ENCODE measurements around the gene OLFML3.
"Not testable (repeated sequence)": the region's sequence is repeated elsewhere in the genome, so short reads cannot be mapped to it uniquely, and the experiment has no call there.

OLFML3 gene

GRCh38 chr1:113948151-113948550, 31.1 kb upstream of the OLFML3 start:
- DNase-seq (ENCODE audit: low read depth in 2 of 2): not testable (repeated sequence)

- DNase-seq (ENCODE audit: low read depth in 2 of 2): no peak
These were observed 30.3 kb upstream of the OLFML3 start for GRCh38 chr1:113949007-113949406.

- no peak for DNase-seq (ENCODE audit: low read depth in 2 of 2)
These were observed 28.4 kb upstream of the OLFML3 start for GRCh38 chr1:113950908-113951307.

DNA sequence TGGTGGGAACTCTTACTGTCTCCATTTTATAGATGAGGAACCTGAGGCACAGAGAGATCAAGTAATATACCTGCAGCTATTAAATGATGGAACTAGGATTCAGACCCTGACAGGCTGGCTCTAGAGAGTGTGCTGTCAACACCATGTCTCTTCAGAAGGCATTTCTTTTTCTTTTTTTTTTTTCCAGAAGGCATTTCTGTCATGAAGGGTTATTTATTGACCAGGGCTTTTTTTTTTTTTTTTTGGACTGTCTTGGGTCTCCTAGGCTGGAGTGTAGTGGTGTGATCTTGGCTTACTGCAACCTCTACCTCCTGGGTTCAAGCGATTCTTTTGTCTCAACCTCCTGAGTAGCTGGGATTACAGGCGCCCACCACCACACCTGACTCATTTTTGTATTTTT, 27.6 kb upstream of the OLFML3 start:
- DNase-seq (ENCODE audit: low read depth in 2 of 2): no peak

- DNase-seq (ENCODE audit: low read depth in 2 of 2): no peak
These were observed 21.3 kb upstream of the OLFML3 start for GRCh38 chr1:113957984-113958383.

DNA sequence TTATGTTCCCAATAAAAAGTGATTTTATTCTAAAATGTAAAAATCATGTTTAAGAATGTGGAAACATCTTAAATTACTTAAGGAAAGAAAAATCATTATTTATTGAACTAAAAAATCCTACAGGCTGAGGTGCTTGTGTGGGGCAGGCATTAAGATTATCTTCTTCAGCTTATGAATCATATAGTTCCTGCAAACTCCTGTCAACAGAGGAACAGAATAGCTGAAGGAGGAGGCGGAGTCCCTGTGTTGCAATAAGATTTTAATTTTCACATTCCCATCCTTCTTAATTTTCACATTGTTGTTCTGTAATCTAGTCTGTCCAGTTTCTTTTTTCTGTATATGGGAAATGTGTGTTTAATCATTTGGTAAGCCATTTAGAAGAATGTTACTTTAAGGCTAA, 20.6 kb upstream of the OLFML3 start:
- DNase-seq (ENCODE audit: low read depth in 2 of 2): no peak

DNA sequence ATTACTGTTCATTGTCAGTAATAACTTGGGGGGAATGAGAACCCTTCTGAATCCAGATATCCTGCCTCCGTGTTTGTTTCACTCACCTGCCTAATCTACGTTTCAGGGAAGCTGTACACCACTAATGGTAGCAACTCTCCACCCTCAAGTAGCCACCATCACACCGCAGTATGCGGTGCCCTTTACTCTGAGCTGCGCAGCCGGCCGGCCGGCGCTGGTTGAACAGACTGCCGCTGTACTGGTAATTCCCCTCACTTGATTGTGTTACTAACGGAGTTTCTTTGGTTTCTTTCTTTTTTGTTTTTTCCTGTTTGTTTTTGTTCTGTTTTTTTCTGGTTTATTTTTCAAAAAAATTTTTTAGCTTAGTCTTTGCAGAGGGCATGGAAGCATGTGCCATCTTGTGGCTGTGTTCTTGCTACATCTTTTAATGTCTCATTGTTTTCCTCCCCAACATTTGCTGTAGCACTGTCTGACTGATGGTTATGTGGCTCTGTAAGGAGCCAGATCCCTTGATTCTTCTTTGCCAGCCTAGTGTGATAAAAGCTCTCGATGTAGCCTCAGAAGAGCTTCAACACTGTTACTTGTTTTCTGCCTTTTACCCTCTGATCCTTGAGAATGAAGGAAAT, 15.9 kb upstream of the OLFML3 start:
- DNase-seq (ENCODE audit: low read depth in 2 of 2): no peak

DNA sequence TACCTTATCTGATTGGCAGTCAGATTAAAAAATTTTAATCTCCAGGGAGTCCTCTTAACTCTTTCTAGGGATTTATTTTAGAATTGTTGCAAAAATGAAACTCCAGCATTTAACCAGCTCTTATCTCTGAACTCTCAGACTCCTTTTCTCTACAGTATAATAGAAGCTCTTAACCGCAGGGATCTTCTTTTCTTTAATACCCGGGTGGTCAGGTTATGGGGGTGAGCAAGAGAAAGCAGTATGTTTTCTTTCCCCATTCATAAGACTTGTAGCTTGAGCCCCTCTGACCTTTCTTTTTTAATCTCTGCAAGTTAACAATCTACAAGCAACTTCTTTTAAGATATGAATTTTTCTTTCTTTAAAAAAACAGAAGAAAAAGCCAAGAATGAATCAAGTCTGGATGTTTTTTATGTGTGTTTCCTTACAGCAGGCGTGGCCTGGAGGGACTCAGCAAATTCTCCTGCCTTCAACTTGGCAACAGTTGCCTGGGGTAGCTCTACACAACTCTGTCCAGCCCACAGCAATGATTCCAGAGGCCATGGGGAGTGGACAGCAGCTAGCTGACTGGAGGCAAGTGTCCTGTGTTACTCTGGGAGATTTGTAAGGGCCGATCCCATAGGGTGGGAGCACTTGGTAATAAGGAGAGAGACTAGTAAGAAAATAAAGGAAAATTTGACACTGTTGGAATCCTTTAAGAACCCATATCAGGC, 13.4 kb upstream of the OLFML3 start:
- DNase-seq (ENCODE audit: low read depth in 2 of 2): no peak

GRCh38 chr1:113972954-113973353, 6.3 kb upstream of the OLFML3 start:
- DNase-seq (ENCODE audit: low read depth in 2 of 2): no peak

- DNase-seq (ENCODE audit: low read depth in 2 of 2): no peak
These were observed 3.9 kb upstream of the OLFML3 start for GRCh38 chr1:113975211-113975895.

DNA sequence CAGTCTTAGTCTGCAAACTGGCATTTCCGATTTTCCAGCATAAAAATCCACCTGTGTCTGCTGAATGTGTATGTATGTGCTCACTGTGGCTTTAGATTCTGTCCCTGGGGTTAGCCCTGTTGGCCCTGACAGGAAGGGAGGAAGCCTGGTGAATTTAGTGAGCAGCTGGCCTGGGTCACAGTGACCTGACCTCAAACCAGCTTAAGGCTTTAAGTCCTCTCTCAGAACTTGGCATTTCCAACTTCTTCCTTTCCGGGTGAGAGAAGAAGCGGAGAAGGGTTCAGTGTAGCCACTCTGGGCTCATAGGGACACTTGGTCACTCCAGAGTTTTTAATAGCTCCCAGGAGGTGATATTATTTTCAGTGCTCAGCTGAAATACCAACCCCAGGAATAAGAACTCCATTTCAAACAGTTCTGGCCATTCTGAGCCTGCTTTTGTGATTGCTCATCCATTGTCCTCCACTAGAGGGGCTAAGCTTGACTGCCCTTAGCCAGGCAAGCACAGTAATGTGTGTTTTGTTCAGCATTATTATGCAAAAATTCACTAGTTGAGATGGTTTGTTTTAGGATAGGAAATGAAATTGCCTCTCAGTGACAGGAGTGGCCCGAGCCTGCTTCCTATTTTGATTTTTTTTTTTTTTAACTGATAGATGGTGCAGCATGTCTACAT, 2.5 kb upstream of the OLFML3 start:
- DNase-seq (ENCODE audit: low read depth in 2 of 2): no peak

GRCh38 chr1:113977906-113978305, 1.4 kb upstream of the OLFML3 start:
- no peak for DNase-seq (ENCODE audit: low read depth in 2 of 2)

DNA sequence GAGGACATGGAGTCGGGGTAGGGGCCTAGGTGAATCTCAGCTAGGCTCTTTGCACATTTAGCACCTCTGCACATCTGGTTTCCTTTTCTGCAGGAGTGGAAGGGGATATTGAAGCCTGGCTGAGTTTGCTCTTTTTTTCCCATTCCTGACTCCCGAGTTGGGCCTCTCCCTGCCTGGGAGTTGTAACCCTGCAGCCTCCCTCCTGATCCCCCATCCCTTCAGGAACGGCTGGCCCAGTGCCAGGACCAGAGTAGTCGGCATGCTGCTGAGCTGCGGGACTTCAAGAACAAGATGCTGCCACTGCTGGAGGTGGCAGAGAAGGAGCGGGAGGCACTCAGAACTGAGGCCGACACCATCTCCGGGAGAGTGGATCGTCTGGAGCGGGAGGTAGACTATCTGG, 836 bp downstream of the OLFML3 start:
- no peak for DNase-seq (ENCODE audit: low read depth in 2 of 2)

DNA sequence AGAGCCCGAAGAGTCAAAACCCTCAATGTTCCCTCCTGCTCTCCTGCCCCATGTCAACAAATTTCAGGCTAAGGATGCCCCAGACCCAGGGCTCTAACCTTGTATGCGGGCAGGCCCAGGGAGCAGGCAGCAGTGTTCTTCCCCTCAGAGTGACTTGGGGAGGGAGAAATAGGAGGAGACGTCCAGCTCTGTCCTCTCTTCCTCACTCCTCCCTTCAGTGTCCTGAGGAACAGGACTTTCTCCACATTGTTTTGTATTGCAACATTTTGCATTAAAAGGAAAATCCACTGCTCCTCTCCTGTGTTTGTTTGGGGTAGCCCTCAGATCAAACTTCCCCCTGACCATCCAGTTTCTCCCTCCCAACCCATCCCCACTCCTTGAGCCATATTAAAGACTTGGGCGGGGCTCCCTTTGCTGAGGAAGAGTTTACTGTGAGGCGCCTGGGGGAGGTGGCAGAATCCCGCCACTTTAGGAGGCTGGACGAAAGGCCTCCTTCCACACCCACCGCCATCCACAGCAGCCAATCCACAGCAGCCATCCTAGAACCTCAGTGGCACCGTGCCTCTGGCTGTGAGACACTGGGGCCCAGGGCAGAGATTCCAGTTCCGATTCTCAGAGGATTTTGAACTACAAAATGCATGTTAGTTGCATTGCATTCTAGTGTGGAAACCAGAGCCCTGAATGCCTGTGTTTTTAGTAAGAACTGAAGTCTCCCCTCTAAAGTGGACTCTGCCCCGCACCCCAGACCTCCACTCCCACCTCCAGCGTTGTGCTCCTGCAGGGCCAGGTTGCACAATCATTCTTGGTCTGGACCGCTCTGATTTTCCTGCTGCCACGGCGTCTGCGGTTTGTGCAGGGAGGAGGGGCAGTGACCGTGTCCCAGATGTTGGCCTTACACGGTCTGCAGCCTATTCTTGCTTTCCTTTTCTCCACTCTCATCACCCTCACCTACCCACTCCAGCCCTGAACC, 3.0 kb downstream of the OLFML3 start:
- no peak for DNase-seq (ENCODE audit: low read depth in 2 of 2)

DNA sequence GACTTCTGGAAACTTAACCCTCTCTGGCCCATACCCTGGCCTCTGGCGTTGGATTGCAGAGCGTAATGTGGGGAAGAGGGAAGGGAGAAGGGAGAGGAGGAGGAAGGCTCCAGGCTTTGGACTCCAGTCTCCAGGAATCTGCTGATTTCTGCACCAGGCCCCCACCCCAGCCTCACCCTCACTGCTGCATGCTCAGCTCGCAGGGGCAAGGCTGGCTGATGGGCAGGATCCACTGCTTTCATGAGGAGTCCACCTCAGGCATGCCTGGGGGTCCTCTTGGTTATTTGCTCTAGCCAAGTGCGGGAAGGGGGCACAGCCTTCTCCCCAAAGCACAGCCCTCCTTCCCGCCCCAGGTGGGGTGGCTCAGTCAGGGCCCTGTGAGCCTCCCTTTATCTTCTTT, 3.7 kb downstream of the OLFML3 start:
- no peak for DNase-seq (ENCODE audit: low read depth in 2 of 2)

DNA sequence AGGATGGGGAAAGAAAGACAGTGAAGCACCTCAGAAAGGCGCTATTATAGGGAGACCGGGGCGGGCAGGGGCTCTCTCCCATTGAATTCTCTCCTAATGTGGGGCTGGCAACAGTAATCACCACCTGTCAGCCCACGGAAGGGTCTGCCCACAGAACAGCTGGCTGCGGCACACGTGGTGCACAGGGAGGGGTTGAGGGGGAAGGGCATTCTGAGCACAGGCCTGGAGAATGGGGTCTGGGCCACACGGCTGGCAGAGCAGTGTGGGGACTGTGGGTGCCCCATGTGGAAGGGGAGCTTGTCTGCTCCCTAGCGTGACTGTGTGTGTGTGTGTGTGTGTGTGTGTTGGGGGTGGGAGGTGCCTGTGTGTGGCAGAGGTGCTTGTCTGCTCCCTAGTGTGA, 4.1 kb downstream of the OLFML3 start:
- no peak for DNase-seq (ENCODE audit: low read depth in 2 of 2)

- DNase-seq (ENCODE audit: low read depth in 2 of 2): no peak
These were observed 4.6 kb downstream of the OLFML3 start for GRCh38 chr1:113983826-113984225.

GRCh38 chr1:113984710-113985109, 5.4 kb downstream of the OLFML3 start:
- no peak for DNase-seq (ENCODE audit: low read depth in 2 of 2)

- no peak for DNase-seq (ENCODE audit: low read depth in 2 of 2)
These were observed 7.5 kb downstream of the OLFML3 start for GRCh38 chr1:113986802-113987201.

DNA sequence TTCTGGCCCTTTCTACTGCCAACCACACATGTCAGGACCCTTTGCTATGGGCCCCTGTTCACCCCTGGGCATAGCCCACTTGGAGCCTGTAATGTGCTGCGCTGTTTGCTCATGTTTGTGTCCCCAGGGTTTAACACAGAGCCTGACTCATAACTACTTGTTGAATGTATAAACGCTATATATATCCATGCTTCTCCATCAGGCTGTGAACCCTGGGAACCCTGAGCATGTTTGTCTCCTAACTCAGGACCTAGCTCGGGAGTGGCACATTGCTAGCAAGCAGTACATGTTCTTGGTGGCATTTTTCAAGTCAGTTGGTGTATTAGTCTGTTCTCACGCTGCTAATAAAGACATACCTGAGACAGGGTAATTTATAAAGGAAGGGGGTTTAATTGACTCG, 8.0 kb downstream of the OLFML3 start:
- no peak for DNase-seq (ENCODE audit: low read depth in 2 of 2)

DNA sequence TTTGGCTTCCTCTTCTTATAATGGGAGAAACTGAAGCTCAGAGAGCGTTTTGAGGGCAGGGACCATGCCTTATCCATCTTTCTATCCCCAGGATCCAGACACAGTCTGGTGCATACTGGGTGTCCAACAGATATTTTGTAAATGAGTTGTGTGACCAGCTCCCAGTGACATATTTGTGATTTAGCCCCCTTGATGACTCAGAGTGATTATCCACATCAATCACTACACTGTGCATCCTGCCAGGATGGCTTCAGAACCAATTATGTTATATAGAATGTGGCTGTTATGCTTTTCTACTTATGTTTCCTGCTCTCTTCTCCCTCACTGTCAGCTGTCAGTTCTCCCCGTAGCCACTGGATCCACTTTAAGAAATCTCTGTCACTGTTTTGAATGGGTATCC, 11.3 kb downstream of the OLFML3 start:
- no peak for DNase-seq (ENCODE audit: low read depth in 2 of 2)
